GM21529 (cell line): ENCODE results near the gene AAR2.
A peak's percentile ranks its signal among the peaks of the same experiment; 100 is the strongest.

Experiments
- ATAC-seq: cut with Tn5 transposase; IDR thresholded peaks from one replicate; pipeline ENCODE4 v1.9.1; 2021; ENCODE audit not compliant: unreplicated experiment

The AAR2 gene, protein sequence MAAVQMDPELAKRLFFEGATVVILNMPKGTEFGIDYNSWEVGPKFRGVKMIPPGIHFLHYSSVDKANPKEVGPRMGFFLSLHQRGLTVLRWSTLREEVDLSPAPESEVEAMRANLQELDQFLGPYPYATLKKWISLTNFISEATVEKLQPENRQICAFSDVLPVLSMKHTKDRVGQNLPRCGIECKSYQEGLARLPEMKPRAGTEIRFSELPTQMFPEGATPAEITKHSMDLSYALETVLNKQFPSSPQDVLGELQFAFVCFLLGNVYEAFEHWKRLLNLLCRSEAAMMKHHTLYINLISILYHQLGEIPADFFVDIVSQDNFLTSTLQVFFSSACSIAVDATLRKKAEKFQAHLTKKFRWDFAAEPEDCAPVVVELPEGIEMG

DNA sequence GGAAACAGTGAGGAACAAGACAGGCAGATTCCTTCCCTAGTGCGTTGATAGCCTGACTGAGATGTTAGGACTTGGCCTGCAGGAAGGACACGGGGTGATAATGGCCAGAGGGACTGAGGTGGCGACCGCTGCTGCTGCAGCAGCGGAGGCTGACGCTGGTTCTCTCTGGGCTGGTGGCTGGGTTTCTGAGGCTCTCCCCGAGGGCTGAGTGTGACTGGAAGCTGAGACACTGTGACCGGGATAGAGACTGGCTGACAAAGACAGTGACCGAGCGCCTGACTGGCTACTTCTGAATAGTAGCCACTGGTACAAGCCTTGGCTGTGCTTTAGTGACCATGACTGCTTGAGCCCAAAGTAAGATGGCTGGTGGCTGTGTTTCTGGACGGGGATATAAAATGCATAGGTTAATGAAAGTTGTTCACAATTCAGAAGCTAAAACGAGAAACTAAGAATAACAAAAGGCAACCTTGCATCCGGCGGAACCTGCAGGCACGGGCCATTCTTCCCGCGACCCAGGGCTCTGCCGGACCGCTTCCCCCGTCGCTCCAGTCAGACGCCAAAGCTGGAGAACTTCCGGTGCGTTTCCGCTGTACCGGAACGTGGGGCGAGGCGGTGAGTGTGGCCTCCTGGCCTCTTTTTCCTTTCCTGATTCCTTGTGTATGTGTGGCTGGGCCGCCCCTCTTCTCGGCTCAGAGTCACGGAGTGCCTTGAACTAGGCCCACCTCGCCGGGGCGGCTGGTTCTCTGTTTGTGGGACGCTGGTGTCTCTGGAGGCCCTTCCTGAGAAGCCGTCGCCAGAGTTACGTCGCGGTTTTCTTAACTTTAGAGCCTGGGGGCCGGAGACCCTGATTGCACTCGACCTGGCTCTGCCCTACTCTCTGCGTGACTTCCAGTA, at the start of gene AAR2:
TSS of gene AAR2 (plus strand) at position 587 of the 894 bp plus-strand sequence. CDS start 3,391 bp downstream, outside the sequence.
- ATAC-seq, result peak; percentile 75

DNA sequence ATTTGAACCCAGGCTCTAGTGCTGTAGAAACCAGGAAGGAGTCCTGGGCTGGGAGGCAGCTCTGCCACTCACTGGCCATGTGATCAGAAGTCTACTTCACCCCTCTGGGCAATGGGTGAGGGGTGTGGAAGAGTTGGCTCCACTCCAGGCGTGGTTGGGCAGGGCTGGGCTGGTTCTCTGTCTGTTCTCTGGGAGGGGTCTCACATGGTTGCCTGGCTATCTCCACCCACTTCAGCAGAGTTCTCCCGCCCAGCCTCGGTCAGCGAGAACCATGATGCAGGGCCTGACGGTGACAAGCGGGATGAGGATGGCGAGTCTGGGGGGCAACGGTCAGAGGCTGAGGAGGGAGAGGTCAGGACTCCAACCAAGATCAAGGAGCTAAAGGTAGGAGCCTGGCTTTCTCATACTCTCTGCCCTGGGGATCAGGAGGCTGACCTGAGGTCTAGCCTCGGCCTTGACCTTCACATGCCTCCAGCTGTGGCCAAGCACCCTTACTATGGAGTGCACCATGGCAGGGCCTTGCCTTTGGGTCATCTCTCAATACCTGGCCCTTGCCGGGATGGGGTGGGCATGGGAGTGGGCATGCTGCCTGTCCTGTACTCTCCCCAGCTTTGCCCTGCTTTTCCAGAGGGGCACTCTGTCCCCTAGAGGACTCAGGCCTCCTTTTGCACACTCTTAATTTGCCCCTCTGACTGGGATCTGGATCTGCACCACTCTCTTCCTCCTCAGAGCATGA, 42.1 kb upstream of the AAR2 start:
- ATAC-seq, result no peak

DNA sequence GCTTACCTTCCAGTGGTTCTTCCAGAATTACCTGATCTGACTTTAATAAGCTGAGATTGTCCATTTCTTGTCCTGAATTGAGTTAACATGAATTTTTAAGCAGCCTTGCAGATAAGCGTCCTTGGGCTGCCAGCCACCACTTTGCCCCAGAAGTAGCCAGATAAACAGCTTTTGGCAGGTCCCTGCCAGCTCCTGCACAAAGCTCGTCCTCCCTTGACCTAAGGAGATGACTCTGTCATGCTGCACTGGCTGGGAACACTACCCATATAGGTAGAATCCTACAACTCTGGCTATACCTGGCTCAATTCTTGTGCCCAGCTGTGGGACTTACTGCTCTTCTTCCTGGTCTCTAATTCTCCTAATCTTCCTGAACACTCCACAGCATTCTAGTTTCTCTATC, 39.6 kb upstream of the AAR2 start:
- no peak for ATAC-seq

DNA sequence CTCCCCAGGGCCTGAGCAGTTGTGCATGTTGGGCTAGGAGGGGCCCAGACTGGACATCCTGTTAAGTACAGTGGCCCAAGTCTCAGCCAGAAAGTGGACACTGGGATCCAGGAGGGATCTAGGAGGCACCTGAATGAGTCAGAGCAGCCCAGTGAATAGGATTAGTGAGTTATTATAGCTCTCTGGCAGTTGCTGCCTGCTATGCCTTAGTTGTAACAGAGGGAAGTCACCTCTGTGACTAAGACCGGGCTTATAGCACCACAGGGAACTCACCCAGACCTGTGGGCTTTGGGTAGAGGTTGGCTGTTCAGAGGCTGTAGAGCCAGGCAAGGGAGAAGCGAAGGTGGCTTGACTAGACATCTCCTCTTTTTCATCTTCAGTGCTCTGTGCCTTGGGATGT, 39.0 kb upstream of the AAR2 start:
- ATAC-seq, result no peak

DNA sequence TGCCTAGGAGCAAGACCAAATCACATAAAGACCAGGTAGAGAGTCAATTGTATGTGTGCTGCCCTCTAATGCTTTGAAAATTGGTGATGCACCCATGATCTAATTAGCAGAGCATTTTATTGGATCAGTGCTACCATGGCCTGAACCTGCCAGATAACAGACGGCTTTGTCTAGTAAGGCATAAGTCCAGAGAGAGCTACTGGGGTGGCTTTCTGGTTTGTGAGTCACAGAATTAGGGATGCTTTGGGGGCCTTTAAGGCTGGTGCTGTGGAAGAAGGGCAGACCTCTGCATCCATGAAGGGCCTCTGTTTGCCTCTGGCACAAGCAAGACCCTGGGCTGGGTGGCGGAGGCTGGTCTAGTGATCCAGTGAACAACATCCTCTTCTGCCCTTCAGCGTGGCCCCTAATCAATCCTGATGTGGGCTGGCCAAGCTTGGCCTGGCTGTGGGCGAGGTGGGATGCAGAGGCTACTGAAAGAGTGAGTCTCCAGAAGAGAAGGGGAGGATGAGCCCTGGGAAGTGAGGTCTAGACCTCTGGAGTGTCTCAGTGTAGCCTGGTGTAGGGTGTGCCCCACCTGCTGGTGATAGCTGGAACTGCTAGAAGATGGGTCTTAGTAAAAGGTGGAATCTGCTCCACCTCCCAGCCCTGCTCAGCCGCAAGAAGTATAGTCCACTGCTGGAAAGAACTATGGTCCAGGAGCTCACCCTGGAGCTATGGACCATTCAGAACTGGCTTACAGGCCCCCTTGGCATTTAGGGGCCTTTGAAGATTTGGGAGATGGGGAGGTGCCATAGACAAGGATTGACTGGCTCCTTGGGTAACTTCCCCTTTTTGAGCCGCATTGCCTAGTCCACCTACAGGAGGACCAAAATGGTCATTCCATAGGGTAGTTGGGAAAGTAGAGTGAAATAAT, 36.7 kb upstream of the AAR2 start:
- ATAC-seq, result no peak

DNA sequence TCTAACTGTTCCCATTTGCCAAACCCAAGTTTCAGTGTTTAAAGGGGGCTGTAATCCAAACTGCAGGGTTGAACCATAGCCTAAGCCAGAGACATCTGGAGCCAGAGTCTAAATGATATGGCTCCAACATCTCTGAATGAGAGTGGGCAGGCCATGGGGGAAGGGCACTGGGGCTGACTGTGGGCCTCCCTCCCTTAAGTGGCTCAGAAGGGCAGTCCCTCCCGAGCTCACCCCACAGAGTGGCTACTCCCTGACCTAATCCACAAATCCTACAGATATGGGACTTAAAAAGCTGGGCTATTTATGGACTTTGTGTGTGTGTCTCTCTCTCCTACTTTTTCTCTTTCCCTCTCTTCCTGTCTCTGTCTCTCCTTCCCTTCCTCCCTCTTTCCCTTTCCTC, 35.8 kb upstream of the AAR2 start:
- no peak for ATAC-seq

DNA sequence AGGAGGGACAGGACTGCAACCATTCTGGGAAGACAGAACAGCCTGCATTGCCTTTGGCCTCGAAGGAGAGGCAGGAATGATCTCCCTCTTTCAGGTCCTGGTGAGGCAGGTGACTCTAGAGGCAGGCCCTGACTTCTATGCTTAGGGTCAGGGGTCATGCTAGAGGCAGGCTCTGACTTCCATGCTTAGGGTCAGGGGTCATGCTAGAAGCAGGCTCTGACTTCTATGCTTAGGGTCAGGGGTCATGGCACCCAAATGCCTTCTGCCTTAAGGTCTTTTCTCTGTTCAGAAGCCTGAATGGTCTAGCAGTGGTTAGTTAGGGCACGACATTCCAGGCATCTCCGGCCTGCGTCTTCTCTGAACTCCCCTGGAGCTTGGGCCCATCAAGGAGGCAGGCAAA, 35.1 kb upstream of the AAR2 start:
- no peak for ATAC-seq

DNA sequence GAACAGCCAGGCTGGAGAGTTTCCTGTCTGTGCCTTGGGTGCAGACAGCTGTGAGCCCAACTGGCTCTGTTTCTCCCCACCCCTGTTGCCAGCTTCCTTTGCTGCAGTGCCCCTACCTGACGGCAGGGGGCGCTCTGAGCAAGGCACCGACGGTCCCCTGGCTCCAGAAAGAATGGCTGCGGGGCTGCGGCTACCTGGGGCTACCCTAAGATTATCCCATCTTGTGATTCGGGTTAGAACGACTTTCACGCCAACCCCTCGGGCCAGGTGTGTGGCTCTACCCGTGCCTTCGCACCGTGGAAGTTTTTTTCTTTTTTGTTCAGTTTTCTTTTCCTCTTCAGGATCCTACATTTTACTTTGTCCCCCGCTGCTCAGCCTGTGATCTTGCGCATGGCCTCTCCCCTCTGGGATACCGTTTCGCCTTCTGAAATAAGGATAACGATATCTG, 33.4 kb upstream of the AAR2 start:
- ATAC-seq, result no peak

DNA sequence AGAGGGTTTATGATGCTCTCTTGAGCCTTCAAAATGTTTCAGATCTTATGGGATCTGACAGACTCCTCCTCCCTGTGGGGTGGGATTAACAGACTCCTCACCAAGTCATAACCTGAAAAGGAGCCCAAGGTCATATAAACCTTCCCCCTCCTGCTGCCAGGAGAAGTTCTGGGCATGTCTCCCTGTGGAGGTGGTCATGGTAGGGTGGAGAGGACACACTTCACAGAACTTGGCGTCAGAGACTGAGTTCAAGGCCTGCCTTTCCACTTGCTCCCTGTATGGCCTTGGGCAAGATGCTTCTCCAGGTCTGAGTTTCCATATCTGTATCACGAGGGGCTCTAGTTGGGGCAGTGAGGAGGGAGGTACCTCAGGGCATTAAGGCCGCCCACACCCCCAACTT, 32.4 kb upstream of the AAR2 start:
- no peak for ATAC-seq

DNA sequence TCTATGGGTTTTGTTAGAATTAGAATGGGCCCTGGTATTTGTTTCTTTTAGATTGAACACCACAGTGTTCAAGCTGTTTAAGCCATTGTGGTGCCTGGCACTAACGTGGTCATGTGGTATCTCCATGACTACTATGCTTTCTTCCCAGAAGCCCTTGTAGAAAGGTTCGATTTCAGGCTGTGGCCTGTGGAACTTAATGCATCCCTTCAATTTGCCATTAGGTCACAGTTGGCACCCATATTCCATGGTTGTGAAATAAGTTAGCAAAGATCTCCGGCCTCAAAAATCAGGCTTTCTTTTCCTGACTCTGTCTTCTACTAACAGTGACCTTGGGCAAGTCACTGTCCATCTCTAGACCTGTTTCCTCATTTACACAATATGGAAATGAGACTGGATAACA, 31.3 kb upstream of the AAR2 start:
- no peak for ATAC-seq

DNA sequence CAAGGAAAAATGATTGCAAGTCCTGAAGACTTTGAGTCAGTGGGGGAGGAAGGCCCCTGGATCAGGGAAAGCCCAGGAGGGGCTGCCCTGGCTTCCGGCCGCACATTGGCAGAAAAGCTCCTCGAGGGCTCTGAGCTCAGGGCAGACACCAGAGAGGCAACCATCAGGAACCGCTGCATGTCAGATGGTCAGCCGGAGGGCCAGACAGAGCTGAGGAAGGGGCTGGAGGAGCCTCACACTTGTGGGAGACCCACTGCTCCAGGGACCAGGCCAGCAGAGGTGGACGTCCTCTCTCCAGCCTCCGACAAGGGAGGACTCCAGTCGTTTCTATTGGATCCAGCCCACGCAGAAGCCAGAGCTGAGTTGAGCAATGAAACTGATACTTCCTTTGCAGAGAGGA, 30.2 kb upstream of the AAR2 start:
- ATAC-seq, result no peak

DNA sequence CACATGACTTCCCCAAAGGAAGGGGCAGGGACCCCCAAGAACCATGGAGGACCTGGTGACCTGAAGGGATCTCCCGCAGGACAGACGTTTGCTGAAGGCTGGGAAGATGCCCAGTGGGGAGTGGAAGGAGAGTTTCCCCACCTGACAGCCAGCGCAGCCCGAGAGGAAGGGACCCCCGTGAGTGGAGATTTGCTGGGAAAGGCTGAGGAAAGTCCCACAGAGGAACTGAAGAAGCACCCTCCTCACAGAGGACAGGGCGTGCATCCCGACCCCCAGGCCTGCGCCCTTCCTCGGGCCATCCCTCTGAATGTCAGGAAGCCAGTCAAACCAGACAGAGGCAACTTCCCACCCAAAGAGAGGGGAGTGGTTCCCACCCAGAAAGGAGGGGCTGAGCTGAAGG, 29.6 kb upstream of the AAR2 start:
- no peak for ATAC-seq

DNA sequence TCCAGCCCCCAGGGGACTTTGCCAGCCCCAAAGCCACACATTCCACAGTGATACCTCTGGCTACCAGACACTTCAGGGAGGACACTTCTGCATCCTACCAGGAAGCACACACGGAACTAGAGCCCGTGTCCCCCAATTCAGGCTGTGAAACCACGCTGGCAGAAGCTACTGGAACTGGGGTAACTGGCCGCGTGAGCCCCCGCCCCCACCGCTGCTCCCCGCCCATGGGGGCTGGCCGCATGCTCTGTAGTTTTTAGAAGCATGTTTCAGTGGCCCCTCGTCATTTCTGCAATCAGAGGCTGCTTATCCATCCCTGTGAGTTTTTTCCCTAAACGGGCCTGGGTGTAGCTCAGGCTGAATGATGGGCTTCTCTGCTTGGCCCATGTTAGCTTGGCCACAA, 28.7 kb upstream of the AAR2 start:
- ATAC-seq, result no peak

DNA sequence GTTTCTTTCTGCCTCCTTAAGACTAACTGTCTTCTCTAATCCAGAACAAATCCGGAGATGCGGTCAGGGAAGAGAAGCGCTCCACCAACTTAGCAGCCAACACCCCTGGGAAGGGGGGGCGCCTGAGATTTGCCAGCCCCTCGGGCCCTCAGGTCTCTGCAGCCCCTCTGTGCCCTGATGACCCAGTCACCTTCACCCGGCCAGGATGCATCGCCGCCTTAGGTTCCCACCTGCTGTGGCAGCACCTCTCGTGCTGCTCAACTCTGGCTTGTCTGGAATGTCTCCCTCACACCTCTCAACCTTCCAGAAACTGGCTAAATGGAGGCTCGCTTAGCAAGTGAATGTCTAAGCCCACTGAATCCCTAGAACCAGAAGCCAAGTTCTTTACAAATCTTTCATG, 28.0 kb upstream of the AAR2 start:
- ATAC-seq, result no peak

DNA sequence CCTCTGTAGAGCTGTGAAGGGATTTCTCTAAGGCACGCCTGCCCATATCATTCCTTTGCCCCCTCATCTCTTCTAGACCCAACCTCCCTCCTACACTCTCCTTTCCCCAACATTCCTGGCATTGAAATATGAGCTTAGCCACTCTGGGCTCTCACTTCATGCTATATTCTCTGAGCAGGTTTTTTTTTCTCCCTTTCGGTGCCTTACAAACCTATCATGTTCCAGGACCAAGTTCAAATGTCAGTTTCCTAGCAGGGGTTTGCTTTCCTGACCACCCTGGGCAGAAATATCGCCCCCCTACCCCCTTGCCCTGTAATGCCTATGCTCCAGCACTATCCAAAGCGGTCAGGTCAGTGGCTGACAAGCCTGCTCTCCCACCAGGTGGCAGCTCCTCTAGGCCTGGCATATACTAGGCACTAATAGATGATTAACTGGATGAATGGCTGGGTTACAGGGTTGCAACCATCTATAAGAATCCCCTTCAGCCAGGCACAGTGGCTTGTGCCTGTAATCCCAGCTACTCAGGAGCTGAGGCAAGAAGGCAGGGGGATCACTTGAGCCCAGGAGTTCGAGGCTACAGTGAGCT, 25.7 kb upstream of the AAR2 start:
- no peak for ATAC-seq

DNA sequence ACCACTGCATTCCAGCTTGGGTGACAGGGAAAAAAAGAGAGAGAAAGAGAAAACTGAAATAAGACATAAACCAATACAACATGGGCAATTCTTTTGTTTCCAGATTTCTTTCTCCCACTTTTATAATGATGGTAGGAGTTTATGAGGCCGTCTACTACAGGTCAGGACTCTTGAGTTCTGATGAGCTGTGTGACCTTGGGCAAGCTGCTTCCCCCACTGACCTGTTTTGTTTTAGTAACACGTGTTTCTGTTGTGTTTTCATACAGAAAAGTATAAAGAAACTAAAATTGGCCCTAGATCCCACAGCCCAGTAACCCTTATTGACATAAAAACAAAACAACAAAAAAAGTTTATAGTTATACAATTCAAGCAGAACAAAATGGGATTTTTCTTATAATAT, 22.9 kb upstream of the AAR2 start:
- ATAC-seq, result no peak

DNA sequence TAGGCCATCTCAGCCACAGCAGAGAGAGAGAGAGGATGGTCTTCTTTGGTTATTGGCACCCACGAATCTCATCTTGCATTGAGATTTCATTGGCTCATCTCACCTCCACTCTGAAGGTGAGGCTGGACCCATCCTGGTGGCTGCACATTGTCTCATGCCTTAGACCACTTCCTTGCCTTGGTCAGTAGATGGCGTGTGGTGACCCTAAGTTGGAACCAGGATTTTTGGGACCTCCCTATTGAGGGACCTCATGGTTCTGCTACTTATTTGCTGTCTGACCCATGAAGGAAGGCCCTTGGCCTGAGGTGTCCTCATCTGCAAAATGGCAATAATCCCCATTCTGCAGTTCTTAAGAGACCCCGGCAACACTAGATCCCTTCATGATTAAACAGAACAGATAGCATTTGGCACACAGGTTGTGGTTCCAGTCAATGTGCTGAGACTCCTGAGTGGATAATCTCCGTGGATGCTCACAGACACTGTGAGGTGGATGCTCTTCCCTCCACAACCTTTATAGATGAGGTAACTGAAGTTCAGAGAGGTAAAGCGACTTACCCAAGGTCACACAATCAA, 21.5 kb upstream of the AAR2 start:
- ATAC-seq, result no peak

DNA sequence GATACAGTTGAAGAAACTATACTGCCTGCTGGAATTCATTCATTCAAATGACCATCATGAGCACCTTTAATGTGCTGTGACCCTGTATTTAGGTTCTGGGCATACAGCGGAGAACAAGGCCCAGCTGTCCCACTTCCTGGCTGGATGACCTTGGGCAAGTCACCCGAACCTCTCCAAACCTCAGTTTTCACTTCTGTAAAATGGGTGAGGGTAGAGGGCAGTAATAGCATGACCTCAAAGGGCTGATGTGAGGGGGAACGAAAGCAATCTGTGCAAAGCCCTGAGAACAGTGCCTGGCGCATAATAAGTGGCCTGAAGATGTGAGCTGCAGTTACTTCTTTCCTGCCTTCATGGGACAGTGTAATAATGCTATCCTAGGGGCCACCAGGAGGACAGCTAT, 20.5 kb upstream of the AAR2 start:
- no peak for ATAC-seq

DNA sequence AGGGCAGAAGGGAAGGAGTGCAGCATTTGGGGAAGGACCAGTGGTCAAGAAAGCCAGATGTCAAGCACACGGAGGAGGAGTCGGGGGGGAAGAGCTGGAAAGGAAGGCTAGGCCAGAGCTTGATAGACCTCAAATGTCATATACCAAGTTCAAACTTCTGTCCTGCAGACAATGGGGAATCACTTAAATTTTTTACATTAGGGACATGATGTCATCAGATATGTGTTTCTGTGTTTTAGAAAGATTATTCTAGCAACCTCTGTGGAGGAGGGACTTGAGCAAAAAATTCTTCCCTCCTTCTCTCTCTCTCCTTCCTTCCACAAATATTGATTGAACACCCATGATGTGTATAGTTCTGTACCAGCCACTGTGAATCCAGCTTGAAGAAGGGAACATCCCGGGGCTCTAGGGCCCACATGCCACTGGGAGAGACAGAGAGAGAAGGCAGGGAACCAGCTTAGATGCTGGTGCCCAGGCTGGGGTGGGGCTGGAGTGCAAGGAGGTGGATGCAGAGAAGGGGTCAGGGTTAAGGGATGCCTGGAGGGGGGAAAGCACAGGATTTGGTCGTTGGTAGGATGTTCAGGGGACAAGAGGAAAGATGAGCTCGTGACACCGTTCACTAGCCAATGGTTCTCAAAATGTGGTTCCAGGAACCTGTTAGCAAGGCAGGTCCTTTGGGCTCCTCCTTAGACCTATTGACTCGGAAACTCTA, 19.8 kb upstream of the AAR2 start:
- ATAC-seq, result no peak
